Activated CD4-positive, CD25-positive, alpha-beta regulatory T cell (primary cell): ENCODE results near the gene MCOLN2.

Experiments used
- DNase-seq, 4 experiments: peaks; one replicate each; lab custom pipeline; 2025; lab: John Stamatoyannopoulos, UW

MCOLN2 gene

DNA sequence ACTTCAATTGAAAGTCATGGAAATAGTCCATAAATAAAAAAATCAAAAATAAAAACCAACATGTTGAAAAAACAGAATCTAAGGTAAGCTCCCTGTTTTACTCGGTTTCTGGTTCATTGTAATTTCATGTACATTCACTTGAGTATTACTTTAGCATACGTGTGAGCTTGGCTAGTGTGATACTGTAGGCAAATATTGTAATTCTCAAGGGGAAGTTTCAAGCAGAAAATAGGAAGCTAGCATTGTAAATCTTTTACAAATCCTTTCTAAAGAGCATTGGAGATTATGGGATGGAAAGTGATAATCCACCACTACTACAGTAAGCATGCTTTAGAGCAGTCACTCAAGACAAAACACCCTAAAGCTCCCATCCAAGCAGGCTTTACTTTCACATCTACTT is 100.6 kb downstream of the MCOLN2 start:
- no peak for DNase-seq

DNA sequence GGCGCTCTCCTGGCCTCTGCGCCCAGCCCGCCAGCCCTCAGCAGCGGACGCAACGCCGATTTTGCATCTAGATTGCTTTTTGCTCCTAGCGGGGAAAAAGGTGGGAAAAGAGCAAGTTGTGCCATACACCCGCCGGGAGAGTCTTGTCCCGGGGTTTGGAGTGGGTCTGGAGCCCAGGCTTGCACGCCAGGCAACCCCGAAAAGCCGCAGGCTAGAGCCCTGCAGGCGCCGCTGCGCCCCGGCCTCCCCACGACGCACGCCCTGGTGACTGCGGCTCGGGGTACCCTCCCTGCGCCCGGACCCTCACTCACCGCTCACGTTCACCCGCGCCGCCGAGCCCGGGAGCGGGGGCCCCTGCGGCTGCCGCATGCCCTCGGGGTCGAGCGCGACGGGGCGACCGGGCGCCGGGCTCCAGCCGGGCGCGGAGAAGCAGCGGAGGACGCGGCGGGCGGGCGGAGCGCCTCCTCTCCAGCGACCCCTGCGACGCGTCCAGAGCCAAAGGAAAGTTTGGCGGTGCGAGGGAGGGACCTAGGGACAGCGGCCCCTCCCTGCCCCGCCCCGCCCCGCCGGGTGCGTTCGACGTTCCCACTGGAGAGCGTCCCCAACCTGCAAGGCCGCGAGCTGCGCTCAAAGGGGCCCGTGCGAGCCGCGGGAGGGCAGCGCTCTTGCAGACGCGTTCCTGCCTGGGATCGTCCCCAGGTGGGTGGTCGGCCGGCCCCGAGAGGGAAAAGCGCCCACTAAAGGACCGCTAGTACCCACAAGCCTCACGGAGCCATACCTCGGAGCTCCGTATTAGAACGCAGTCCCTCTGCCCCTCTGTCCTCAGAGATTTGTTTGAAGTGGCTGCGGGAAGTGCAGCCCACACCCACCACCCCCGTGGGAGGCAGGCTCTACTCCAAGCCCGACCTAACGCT is 104.0 kb downstream of the MCOLN2 start, which contains the start of gene LPAR3:
Gene LPAR3 (minus strand): TSS at position 502 of the 914 bp plus-strand sequence. CDS start 27,086 bp downstream, outside the sequence.
- no peak for DNase-seq

DNA sequence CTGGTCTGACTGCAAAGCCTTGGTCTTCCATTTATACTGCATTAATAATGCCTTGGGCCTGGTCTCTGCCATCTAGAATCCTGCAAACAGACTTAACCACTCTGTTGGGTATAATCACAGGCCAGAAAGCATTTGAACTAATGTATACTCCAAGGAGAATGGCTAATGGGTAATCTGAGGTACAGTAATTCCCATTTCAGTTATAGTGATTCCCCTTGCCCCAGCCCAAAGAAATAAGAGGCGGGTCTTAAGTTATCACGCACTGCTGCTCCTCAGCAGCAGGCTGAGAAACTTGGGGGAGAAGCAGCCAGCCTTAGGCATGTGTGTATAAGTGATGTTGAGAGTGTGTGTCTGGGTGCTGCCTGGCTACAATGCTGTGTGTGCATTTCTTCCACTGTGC is 106.3 kb downstream of the MCOLN2 start:
- DNase-seq = no peak

DNA sequence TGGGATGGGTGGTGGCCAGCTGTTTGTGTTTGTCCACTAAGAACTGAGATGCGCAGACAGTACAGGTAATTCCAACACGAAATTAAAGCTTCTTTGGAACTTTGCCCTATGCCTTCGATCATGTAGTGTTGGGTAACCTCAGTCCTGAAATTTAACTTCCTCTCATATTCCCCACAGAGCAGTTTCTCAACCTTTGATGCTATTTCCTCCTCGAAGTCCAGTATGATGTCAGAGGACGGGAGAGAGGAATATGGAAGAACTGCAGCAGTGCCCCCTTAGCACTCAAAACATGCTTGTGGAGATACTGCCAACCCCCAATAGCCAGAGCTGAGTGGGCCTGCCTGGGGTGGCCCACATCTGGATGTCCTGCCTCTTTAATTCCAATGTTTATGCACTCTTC is 107.5 kb downstream of the MCOLN2 start:
- no peak for DNase-seq

DNA sequence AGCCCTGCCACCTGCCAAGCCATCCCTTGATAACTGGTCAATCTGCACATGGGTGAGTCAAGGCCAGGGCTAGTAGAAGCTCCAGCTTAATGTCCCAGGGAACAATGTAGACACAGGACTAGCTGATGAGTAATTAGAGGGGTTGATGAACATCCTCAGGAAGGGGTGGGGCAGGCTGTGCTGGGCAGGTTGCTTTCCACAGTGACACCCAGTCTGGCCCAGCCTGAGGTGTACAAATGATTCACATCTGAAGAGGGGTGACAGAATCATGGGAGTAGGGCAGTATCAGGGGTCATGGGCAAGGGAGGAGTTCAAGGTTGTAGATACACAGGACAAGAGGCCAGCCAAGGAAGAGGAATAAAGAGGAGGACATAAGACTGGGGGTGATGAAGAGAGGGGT is 108.2 kb downstream of the MCOLN2 start:
- DNase-seq = no peak

DNA sequence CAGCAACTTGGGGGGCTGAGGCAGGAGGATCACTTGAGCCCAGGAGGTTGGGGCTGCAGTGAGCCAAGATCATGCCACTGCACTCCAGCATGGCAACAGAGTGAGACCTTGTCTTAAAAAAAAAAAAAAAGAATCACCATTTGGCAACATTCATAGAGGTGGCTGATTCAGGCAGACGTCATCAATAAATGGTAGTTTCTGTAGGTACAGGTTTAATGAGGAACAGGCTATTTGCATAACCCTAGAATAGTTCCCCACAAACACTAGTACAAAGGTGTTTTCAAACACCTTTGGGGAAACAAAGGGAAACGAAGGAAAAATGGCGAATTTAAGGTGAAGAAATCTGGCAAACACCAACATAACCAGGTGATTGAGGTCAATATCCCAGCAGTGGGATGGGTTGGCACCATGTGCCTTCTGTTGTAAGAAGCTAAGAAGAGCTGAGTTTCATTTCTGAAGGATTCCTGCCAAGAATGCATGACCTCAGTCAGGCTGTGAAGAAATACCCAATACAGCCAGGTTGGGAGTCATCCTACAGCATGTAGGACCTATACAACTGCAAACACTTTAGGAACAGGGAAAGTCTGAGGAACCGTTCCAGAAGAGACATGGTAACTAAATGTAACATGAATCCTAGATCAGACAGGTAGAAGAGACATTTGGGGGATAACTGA is 109.5 kb downstream of the MCOLN2 start:
- DNase-seq = no peak

DNA sequence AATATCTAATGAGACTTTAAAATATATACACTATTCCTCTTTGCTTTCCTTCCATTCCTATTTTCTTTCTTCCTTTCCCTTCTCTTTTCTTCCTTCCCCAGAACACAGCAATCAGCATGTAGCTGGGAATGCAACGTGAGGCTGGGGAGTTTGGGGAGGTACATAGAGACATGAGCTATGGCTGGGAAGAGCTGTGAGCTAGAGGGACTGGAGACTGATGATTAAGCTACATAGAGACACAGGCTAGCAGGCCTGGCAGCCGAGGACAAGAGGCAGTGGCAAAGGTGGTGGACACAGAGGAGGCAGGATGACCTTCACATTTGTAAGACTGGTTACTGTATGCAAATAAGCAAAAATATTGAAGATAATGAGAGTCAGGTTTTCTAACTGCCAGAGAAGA is 111.4 kb downstream of the MCOLN2 start:
- no peak for DNase-seq

DNA sequence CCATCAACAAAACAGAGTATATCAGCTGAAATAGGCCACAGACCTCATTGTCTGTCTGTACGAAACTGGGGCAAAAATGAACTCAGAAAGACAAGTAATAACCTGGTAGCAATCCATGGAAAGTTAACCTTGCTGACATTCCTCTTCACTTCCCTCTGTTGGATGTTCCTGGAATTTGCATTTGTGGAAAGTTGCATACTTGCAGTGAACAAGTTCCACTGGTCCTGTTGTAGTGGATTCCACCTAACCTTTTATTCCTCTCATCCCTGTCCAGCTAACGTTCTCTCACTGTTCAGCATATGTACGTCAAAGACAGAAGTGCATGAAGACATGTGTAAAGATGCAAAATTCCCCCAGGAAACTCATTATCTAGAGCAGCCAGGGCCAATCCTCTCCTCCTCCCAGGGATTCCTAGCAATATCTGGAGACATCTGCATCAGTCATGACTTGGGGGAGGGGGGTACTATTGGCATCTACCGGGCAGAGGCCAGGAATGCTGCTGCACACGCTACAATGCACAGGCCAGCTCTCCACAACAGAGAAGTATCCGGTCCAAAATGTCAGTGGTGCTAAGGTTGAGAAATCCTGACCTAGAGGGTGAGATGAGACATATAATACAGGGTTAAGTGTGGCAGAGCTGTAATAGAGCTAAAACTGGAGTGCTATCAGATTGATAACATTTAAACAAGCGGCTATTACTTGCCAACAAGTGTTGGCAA is 112.1 kb downstream of the MCOLN2 start:
- DNase-seq = no peak

DNA sequence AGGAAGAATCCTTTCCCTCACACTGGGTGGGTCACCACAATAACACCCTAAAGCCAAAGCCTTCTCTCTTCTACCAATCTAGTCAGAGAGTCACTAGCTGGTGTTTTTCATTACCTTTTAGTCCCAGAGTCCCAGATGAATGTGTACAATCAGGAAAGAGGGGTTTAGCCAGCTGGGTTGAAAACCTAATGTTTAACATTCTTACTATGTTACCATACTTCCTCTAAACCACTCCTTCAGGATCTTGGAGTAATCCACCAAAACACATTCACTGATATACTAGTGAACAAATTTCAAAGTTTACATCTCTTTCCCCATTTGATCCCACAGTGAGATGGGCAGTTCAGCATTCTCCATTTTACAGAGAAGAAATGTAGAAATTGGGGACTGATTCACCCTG is 113.6 kb downstream of the MCOLN2 start:
- DNase-seq = no peak

DNA sequence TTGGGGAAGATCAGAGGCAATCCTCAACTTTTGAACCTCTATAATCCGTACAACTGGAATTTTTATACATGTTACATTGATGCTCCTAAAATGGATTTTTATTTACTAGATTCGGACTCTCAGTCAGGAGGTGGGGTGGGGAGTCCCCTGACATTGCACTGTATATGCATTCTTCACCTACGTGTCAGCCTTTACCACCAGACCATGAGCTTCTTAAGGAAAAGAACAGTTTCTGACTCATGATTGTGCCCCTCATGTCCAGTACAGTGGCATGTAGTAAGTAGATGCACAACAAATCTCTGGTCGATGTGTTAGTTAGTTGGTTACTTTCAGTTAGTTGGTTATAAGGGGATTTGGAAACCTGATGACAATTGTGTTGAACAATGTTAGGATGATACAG is 119.3 kb downstream of the MCOLN2 start:
- no peak for DNase-seq

DNA sequence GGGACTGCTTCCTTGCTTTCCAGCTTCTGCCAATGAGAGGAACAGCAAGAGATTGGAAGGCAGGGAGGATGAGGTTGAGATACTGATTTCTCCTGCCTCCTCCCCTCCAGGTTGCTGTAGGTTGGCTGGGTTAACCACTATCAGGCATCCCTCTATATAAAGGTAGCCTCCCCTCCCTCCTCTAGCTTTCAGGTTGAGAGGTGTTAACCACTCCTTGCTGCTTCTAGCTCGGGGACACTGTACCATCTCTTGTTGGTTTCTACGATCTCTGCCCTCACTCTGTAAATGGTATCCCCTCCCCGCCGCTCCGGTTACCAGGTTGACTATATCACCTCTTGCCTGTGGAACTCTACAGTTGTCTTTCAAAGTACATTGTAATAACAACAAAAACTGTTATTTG is 120.6 kb downstream of the MCOLN2 start:
- no peak for DNase-seq
